Chondrocyte (in vitro differentiated cells): Measurements from ENCODE around the gene DDR2. TPM values are rescaled to one million over a fixed set of nuclear protein-coding genes. Genes with fewer than 3 reads are reported as not detected.

Source experiments
- DNase-seq: peaks from one replicate; pipeline ENCODE4 v3.0.0; 2021; ENCODE audit warnings: mixed read lengths, low spot score
- H3K27ac Mint-ChIP-seq: one replicate; pipeline ENCODE4 v1.8.0; 2021; ENCODE audit warnings: mild to moderate bottlenecking, moderate library complexity, mixed read lengths; ENCODE audit not compliant: unreplicated experiment
- H3K27me3 Mint-ChIP-seq: 2 replicates; pipeline ENCODE4 v1.8.0; 2021; ENCODE audit warnings: low read depth, mixed read lengths
- H3K36me3 Mint-ChIP-seq: 2 replicates; pipeline ENCODE4 v1.8.0; 2021; ENCODE audit warnings: low read depth, mixed read lengths
- H3K4me1 Mint-ChIP-seq: 2 replicates; pipeline ENCODE4 v1.8.0; 2021; ENCODE audit warnings: low read depth, mild to moderate bottlenecking, mixed read lengths
- H3K4me3 Mint-ChIP-seq: one replicate; pipeline ENCODE4 v1.8.0; 2021; ENCODE audit warnings: mild to moderate bottlenecking, moderate library complexity, mixed read lengths; ENCODE audit not compliant: unreplicated experiment
- H3K9me3 Mint-ChIP-seq: 2 replicates; pipeline ENCODE4 v1.8.0; 2021; ENCODE audit warnings: low read depth, mixed read lengths
- total RNA-seq: library from RNA; stranded (reverse); gene quantifications from 3 replicates; pipeline ENCODE4 v1.2.1, GENCODE V29; 2021
- TF ChIP-seq, protein P1 (sequence below): fragments of 200-600 bp; sonication (generic); IDR thresholded peaks from 2 replicates; pipeline ENCODE4 v1.5.0; 2021; ENCODE audit warnings: antibody characterized with exemption, mild to moderate bottlenecking, moderate library complexity

The DDR2 gene
- total RNA-seq, 1 donor from 2014 or later = 182 TPM

- H3K27ac Mint-ChIP-seq = peak overlapping the region; percentile 82
- H3K4me1 Mint-ChIP-seq = peaks cover 68% of the 10 kb centered on the region
- peaks cover 12% of the 10 kb centered on the region for H3K9me3 Mint-ChIP-seq
- TF ChIP-seq, protein P1, sequence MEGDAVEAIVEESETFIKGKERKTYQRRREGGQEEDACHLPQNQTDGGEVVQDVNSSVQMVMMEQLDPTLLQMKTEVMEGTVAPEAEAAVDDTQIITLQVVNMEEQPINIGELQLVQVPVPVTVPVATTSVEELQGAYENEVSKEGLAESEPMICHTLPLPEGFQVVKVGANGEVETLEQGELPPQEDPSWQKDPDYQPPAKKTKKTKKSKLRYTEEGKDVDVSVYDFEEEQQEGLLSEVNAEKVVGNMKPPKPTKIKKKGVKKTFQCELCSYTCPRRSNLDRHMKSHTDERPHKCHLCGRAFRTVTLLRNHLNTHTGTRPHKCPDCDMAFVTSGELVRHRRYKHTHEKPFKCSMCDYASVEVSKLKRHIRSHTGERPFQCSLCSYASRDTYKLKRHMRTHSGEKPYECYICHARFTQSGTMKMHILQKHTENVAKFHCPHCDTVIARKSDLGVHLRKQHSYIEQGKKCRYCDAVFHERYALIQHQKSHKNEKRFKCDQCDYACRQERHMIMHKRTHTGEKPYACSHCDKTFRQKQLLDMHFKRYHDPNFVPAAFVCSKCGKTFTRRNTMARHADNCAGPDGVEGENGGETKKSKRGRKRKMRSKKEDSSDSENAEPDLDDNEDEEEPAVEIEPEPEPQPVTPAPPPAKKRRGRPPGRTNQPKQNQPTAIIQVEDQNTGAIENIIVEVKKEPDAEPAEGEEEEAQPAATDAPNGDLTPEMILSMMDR = no peak
- peaks cover 13% of the 10 kb centered on the region for H3K36me3 Mint-ChIP-seq
- H3K27me3 Mint-ChIP-seq = no peaks in the 10 kb centered on the region
- DNase-seq = no peak
- H3K4me3 Mint-ChIP-seq = no peak overlapping the region
Observed at GRCh38 chr1:162681122-162681436, 48.8 kb downstream of the DDR2 start.

GRCh38 chr1:162682013-162682419 lies 49.8 kb downstream of the DDR2 start:
- H3K27me3 Mint-ChIP-seq = no peaks in the 10 kb centered on the region
- H3K36me3 Mint-ChIP-seq = peaks cover 13% of the 10 kb centered on the region
- no peak overlapping the region for H3K4me3 Mint-ChIP-seq
- H3K4me1 Mint-ChIP-seq = peaks cover 58% of the 10 kb centered on the region
- DNase-seq = no peak
- TF ChIP-seq, protein P1 = no peak
- H3K9me3 Mint-ChIP-seq = peaks cover 12% of the 10 kb centered on the region
- peak overlapping the region; percentile 82 for H3K27ac Mint-ChIP-seq

GRCh38 chr1:162687870-162688269 lies 55.6 kb downstream of the DDR2 start:
- DNase-seq = no peak
- H3K4me3 Mint-ChIP-seq = no peak overlapping the region
- no peak overlapping the region for H3K27ac Mint-ChIP-seq
- TF ChIP-seq, protein P1 = no peak
- no peaks in the 10 kb centered on the region for H3K9me3 Mint-ChIP-seq
- H3K27me3 Mint-ChIP-seq = no peaks in the 10 kb centered on the region
- H3K36me3 Mint-ChIP-seq = peaks cover 1% of the 10 kb centered on the region
- H3K4me1 Mint-ChIP-seq = peaks cover 60% of the 10 kb centered on the region

GRCh38 chr1:162688521-162688920 lies 56.3 kb downstream of the DDR2 start:
- Mint-ChIP-seq H3K9me3 (no peaks in the 10 kb centered on the region), H3K4me1 (peaks cover 60% of the 10 kb centered on the region), H3K27ac (no peak overlapping the region), H3K27me3 (no peaks in the 10 kb centered on the region), H3K4me3 (no peak overlapping the region), H3K36me3 (peaks cover 1% of the 10 kb centered on the region)
- TF ChIP-seq, protein P1 = no peak
- no peak for DNase-seq

DNA sequence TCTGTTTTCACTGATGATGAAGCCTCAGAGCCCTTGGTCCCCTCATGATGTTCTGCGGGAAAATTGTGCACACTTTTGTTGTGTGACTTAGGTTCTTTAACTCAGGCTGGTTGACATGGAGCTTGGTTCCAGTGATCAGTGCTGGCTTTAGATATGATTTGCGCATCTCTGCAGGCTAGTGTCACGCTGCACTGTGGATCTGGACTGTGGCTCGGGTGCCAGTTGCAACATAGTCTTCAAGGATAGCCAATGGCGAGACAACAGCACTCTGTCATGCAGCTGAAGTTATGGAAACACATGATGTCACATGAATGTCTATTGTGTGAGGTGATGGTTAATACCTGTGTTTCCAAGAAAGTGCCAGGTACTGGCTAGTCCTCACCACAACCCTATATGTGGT lies 56.7 kb downstream of the DDR2 start:
- no peak overlapping the region for H3K27ac Mint-ChIP-seq
- peaks cover 60% of the 10 kb centered on the region for H3K4me1 Mint-ChIP-seq

More for the DNA sequence above, 56.7 kb downstream of the DDR2 start:
- DNase-seq = no peak
- no peak overlapping the region for H3K4me3 Mint-ChIP-seq
- TF ChIP-seq, protein P1 = no peak
- peaks cover 1% of the 10 kb centered on the region for H3K36me3 Mint-ChIP-seq
- no peaks in the 10 kb centered on the region for H3K27me3 Mint-ChIP-seq
- no peaks in the 10 kb centered on the region for H3K9me3 Mint-ChIP-seq
